OCI-M1 (cell line): ENCODE results near the gene PTPRF.

Experiments used
- DNase-seq: peaks from one replicate; lab custom pipeline; 2025; lab: John Stamatoyannopoulos, UW

PTPRF gene

GRCh38 chr1:43513471-43514173 is 17.1 kb upstream of the PTPRF start:
- DNase-seq: no peak

- no peak for DNase-seq
Observed at GRCh38 chr1:43518935-43519686, 11.6 kb upstream of the PTPRF start.

GRCh38 chr1:43520100-43520778 is 10.4 kb upstream of the PTPRF start:
- DNase-seq: no peak

- no peak for DNase-seq
Observed at GRCh38 chr1:43521078-43521477, 9.6 kb upstream of the PTPRF start.

- DNase-seq: peak; percentile 29
Observed at GRCh38 chr1:43521756-43522155, 8.9 kb upstream of the PTPRF start.

- DNase-seq: no peak
Observed at GRCh38 chr1:43522431-43522775, 8.3 kb upstream of the PTPRF start.

GRCh38 chr1:43522776-43523480 is 7.8 kb upstream of the PTPRF start:
- DNase-seq: peak; percentile 98

- DNase-seq: peak; percentile 83
Observed at GRCh38 chr1:43524804-43525203, 5.9 kb upstream of the PTPRF start.

- DNase-seq: no peak
Observed at GRCh38 chr1:43526002-43526401, 4.7 kb upstream of the PTPRF start.

GRCh38 chr1:43527111-43527878 is 3.4 kb upstream of the PTPRF start:
- DNase-seq: no peak

- DNase-seq: peak; percentile 90
Observed at GRCh38 chr1:43529206-43529731, 1.4 kb upstream of the PTPRF start.

- no peak for DNase-seq
Observed at GRCh38 chr1:43531107-43531905, 623 bp downstream of the PTPRF start.

- no peak for DNase-seq
Observed at GRCh38 chr1:43531906-43532584, 1.4 kb downstream of the PTPRF start.

- no peak for DNase-seq
Observed at GRCh38 chr1:43532716-43533115, 2.0 kb downstream of the PTPRF start.

- DNase-seq: no peak
Observed at GRCh38 chr1:43533584-43533983, 2.9 kb downstream of the PTPRF start.

- no peak for DNase-seq
Observed at GRCh38 chr1:43534256-43534655, 3.6 kb downstream of the PTPRF start.

GRCh38 chr1:43536196-43536863 is 5.6 kb downstream of the PTPRF start:
- DNase-seq: no peak

- no peak for DNase-seq
Observed at GRCh38 chr1:43536864-43537358, 6.2 kb downstream of the PTPRF start.

GRCh38 chr1:43537423-43538142 is 6.9 kb downstream of the PTPRF start:
- DNase-seq: peak; percentile 14
